BJ (cell line): ENCODE measurements around the gene SUPT5H. TPM values are rescaled to one million over a fixed set of nuclear protein-coding genes. Genes with fewer than 3 reads are reported as not detected.

ENCODE experiments used
- CTCF ChIA-PET: fragments of 350-600 bp; formaldehyde crosslinking; extraction: SDS; loops from one replicate; lab custom pipeline; 2021; ENCODE audit warnings: antibody characterized with exemption, inconsistent platforms; lab: Yijun Ruan, JAX
- POLR2A ChIA-PET: fragments of 300-600 bp; sonication (Branson Sonifier 250); formaldehyde crosslinking; extraction: SDS; loops from one replicate; lab custom pipeline; 2021; ENCODE audit warnings: antibody characterized with exemption; lab: Charles Lee
- DNase-seq: peaks from one replicate; pipeline ENCODE4 v3.0.0-alpha.2; 2011; ENCODE audit warnings: low read depth
- H3K27me3 ChIP-seq: 2 replicates; pipeline ENCODE4 v1.6.0; 2011; ENCODE audit warnings: low read length; ENCODE audit not compliant: control insufficient read depth, insufficient read depth
- H3K36me3 ChIP-seq: 2 replicates; pipeline ENCODE4 v1.5.1; 2011; ENCODE audit warnings: low read length; ENCODE audit not compliant: control insufficient read depth, insufficient read depth
- H3K4me3 ChIP-seq: 2 replicates; pipeline ENCODE4 v1.5.1; 2011; ENCODE audit warnings: low read depth, mild to moderate bottlenecking, control low read depth, low read length
- CTCF ChIP-seq: IDR thresholded peaks from 2 replicates; pipeline ENCODE4 v1.5.1; 2011; ENCODE audit warnings: low read depth, mild to moderate bottlenecking, control low read depth, inconsistent platforms, low read length, moderate library complexity; ENCODE audit not compliant: insufficient read depth
- polyA plus RNA-seq: library from polyadenylated mRNA; depleted of rRNA; stranded (reverse); fragments of >200 nt; gene quantifications from 2 replicates; pipeline ENCODE4 v1.2.3, GENCODE V29; 2011

The SUPT5H gene
- polyA plus RNA-seq, 1 experiment, result 81.8 TPM

GRCh38 chr19:39508629-39509028 lies 63.2 kb downstream of the SUPT5H start:
- POLR2A ChIA-PET, result no interaction called here
- no peak for DNase-seq
- no peak overlapping the region for H3K4me3 ChIP-seq
- H3K36me3 ChIP-seq, result no peaks in the 10 kb centered on the region
- no peak for TF ChIP-seq CTCF
- peaks cover 6% of the 10 kb centered on the region; the same call in 1 of the 2 replicates for H3K27me3 ChIP-seq
- CTCF ChIA-PET, result interaction anchor here (0.6 to 1.2 kb wide), 3 partner anchors 35 to 182 kb away, joined by 3 to 4 read pairs (median 3); no protein-coding TSS in a partner anchor

- no peak overlapping the region for H3K4me3 ChIP-seq
- peaks cover 10% of the 10 kb centered on the region for H3K27me3 ChIP-seq
- ChIA-PET CTCF (interaction anchor here (0.6 to 0.8 kb wide), 2 partner anchors 35 to 182 kb away, joined by 3 to 4 read pairs; no protein-coding TSS in a partner anchor), POLR2A (no interaction called here)
- TF ChIP-seq CTCF, result no peak
- DNase-seq, result no peak
- H3K36me3 ChIP-seq, result no peaks in the 10 kb centered on the region
Observed at GRCh38 chr19:39509233-39509632, 63.9 kb downstream of the SUPT5H start.

GRCh38 chr19:39512988-39513387 lies 67.6 kb downstream of the SUPT5H start:
- CTCF ChIA-PET, result interaction anchor here (1.1 to 1.8 kb wide), 2 partner anchors 15 to 19 kb away, joined by 3 to 5 read pairs; partner anchors contain the start of gene EID2B
- no peak for DNase-seq
- peaks cover 34% of the 10 kb centered on the region for H3K27me3 ChIP-seq
- TF ChIP-seq CTCF, result no peak
- no peak overlapping the region for H3K4me3 ChIP-seq
- H3K36me3 ChIP-seq, result no peaks in the 10 kb centered on the region
- POLR2A ChIA-PET, result no interaction called here

GRCh38 chr19:39514840-39515550 lies 69.6 kb downstream of the SUPT5H start, which contains the start of gene SELENOV:
Gene SELENOV (plus strand): TSS chr19:39515139. CDS start chr19:39515213, 74 bp downstream.
- Histone ChIP-seq H3K4me3 (peak within 1 kb of the TSS; percentile 13; the same call in 1 of the 2 replicates), H3K36me3 (no peaks in the 10 kb centered on the region), H3K27me3 (peaks cover 36% of the 10 kb centered on the region)
- DNase-seq, result no peak
- ChIA-PET POLR2A (no interaction called here), CTCF (interaction anchor here (0.9 to 1.8 kb wide), 5 partner anchors 9 to 18 kb away, joined by 3 to 5 read pairs (median 3); partner anchors contain the start of gene EID2B)
- no peak for TF ChIP-seq CTCF

- H3K4me3 ChIP-seq, result peak overlapping the region; percentile 13; the same call in 1 of the 2 replicates
- H3K36me3 ChIP-seq, result no peaks in the 10 kb centered on the region
- H3K27me3 ChIP-seq, result peaks cover 36% of the 10 kb centered on the region
- ChIA-PET CTCF (interaction anchor here (1.1 to 1.4 kb wide), 2 partner anchors 13 to 17 kb away, joined by 3 read pairs; partner anchors contain the start of gene EID2B), POLR2A (no interaction called here)
- TF ChIP-seq CTCF, result no peak
- no peak for DNase-seq
Observed at GRCh38 chr19:39515551-39516191, 70.3 kb downstream of the SUPT5H start.
